Activated CD4-positive, CD25-positive, alpha-beta regulatory T cell treated with anti-CD3 and anti-CD28 coated beads, Interleukin-2, amount 50 U/mL, for 24 hours (primary cell): Measurements from ENCODE around the gene NAV1.
"Not testable (repeated sequence)": the region's sequence is repeated elsewhere in the genome, so short reads cannot be mapped to it uniquely, and the experiment has no call there.

Experiments
- ATAC-seq, 2 donors: fragments of 150-1000 bp; cut with Tn5 transposase; one replicate each; pipeline ENCODE4 v1.10.0; 2021; ENCODE audit warnings: mild to moderate bottlenecking in 1 of 2, moderate library complexity in 1 of 2

The NAV1 gene

GRCh38 chr1:201528631-201529252 lies 10.2 kb upstream of the NAV1 start:
- no peak for ATAC-seq

- ATAC-seq = no peak
Measured at GRCh38 chr1:201530741-201531531, 8.0 kb upstream of the NAV1 start.

- ATAC-seq = no peak
Measured at GRCh38 chr1:201531551-201532425, 7.1 kb upstream of the NAV1 start.

GRCh38 chr1:201533836-201534235 lies 5.1 kb upstream of the NAV1 start:
- no peak for ATAC-seq

GRCh38 chr1:201535046-201535918 lies 3.6 kb upstream of the NAV1 start:
- no peak for ATAC-seq

GRCh38 chr1:201535919-201536245 lies 3.0 kb upstream of the NAV1 start:
- ATAC-seq = no peak

GRCh38 chr1:201536558-201536957 lies 2.4 kb upstream of the NAV1 start:
- no peak for ATAC-seq

GRCh38 chr1:201537028-201537427 lies 1.9 kb upstream of the NAV1 start:
- ATAC-seq = no peak

- no peak for ATAC-seq
Measured at GRCh38 chr1:201537467-201537866, 1.5 kb upstream of the NAV1 start.

GRCh38 chr1:201537891-201538611 lies 876 bp upstream of the NAV1 start:
- peak in 1 of 2 donors; percentile 8 for ATAC-seq

- ATAC-seq = no peak
Measured at GRCh38 chr1:201539561-201540431, 869 bp downstream of the NAV1 start.

- ATAC-seq = no peak
Measured at GRCh38 chr1:201540846-201541735, 2.2 kb downstream of the NAV1 start.

GRCh38 chr1:201542309-201543035 lies 3.5 kb downstream of the NAV1 start:
- no peak for ATAC-seq

GRCh38 chr1:201543871-201544642 lies 5.1 kb downstream of the NAV1 start:
- no peak for ATAC-seq

- ATAC-seq = no peak
Measured at GRCh38 chr1:201544710-201545109, 5.8 kb downstream of the NAV1 start.

GRCh38 chr1:201545851-201546492 lies 7.0 kb downstream of the NAV1 start:
- ATAC-seq = no peak

GRCh38 chr1:201549522-201549921 lies 10.6 kb downstream of the NAV1 start:
- not testable (repeated sequence) for ATAC-seq

- ATAC-seq = no peak
Measured at GRCh38 chr1:201551096-201551495, 12.2 kb downstream of the NAV1 start.
